Measurements from ENCODE around the gene RAB44.

The RAB44 gene

DNA sequence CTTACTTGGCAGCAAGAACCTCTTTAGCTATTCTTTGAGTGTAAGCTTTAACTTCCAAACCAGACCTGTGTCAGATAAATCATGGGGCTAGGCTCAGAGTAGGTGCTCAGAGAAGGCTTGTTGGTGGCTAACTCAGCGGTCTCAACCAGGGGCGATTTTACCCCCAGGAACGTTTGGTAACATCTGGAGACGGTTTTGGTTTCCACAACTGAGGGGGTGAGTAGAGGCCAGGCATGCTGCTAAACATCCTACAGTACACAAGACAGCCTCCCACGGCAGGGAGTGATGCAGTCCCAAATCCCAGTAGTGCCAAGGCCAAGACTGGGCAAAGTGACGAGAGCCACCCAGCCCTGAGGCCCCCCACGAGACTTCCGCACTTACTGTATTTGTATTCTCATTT lies 59.2 kb downstream of the RAB44 start:
- Histone ChIP-seq H3K27me3 (ENCODE audit: control insufficient read depth, insufficient read depth, low read length) (no peaks in the 10 kb centered on the region), H3K36me3 (ENCODE audit: control insufficient read depth, insufficient read depth, low read length) (no peaks in the 10 kb centered on the region), H3K9me3 (ENCODE audit: control insufficient read depth, insufficient read depth, low read depth, low read length) (no peaks in the 10 kb centered on the region), H3K4me3 (ENCODE audit: low read depth, low read length) (no peak overlapping the region), H3K4me1 (ENCODE audit: control insufficient read depth, insufficient read depth, low read length) (no peaks in the 10 kb centered on the region; the same call in 1 of the 2 replicates), H3K9ac (ENCODE audit: low read length) (no peak overlapping the region), H3K27ac (ENCODE audit: low read depth, low read length) (no peak overlapping the region)

DNA sequence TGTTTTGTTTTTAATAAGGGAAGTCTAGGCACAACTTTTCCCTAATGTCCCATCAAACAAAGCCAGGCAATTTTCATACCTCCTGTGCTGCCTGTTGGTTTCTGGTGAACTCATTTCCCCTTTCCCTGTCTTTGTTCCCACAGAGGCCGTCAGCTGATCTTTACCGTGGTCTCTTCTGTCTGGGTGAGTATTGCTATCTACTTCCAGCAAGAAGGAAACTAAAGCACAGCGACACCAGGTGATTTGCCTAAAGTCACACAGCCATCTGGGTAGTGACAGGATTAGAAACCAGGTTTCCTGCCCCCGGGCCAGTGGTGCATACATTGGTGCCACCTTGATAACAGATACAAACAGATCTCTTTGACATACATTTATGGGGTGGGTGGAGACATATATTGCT lies 59.6 kb downstream of the RAB44 start:
- H3K9ac ChIP-seq (ENCODE audit: low read length): no peak overlapping the region
- H3K4me3 ChIP-seq (ENCODE audit: low read depth, low read length): no peak overlapping the region
- H3K27ac ChIP-seq (ENCODE audit: low read depth, low read length): no peak overlapping the region
- no peaks in the 10 kb centered on the region for H3K27me3 ChIP-seq (ENCODE audit: control insufficient read depth, insufficient read depth, low read length)
- no peaks in the 10 kb centered on the region for H3K36me3 ChIP-seq (ENCODE audit: control insufficient read depth, insufficient read depth, low read length)
- H3K9me3 ChIP-seq (ENCODE audit: control insufficient read depth, insufficient read depth, low read depth, low read length): no peaks in the 10 kb centered on the region
- no peaks in the 10 kb centered on the region; the same call in 1 of the 2 replicates for H3K4me1 ChIP-seq (ENCODE audit: control insufficient read depth, insufficient read depth, low read length)

DNA sequence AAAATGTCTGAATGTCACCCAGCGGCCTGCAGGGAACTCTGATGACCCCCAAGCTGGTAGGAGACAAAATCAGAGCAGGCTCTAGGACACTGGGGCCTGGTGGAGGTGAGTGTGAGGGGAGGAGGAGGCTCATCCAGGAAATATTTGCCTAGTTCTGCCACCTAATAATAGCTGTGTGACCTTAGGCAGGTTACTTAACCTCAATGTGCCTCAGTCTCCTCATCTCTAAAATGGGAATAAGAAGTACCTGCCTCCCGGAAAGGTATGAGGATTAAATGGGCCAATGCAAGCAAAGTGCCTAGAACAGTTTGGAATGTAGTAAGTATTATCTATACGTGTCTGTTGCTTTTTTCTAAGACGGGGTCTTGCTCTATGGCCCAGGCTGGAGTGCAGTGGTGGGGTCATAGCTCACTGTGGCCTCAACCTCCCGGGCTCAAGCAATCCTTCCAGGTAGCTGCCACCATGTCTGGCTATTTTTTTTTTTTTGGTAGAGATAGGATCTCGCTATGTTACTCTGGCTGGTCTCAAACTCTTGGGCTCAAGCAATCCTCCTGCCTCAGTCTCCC lies 60.4 kb downstream of the RAB44 start:
- Histone ChIP-seq H3K4me3 (ENCODE audit: low read depth, low read length) (no peak overlapping the region), H3K27me3 (ENCODE audit: control insufficient read depth, insufficient read depth, low read length) (no peaks in the 10 kb centered on the region), H3K9ac (ENCODE audit: low read length) (no peak overlapping the region), H3K27ac (ENCODE audit: low read depth, low read length) (no peak overlapping the region), H3K4me1 (ENCODE audit: control insufficient read depth, insufficient read depth, low read length) (no peaks in the 10 kb centered on the region; the same call in 1 of the 2 replicates), H3K9me3 (ENCODE audit: control insufficient read depth, insufficient read depth, low read depth, low read length) (no peaks in the 10 kb centered on the region), H3K36me3 (ENCODE audit: control insufficient read depth, insufficient read depth, low read length) (no peaks in the 10 kb centered on the region)

DNA sequence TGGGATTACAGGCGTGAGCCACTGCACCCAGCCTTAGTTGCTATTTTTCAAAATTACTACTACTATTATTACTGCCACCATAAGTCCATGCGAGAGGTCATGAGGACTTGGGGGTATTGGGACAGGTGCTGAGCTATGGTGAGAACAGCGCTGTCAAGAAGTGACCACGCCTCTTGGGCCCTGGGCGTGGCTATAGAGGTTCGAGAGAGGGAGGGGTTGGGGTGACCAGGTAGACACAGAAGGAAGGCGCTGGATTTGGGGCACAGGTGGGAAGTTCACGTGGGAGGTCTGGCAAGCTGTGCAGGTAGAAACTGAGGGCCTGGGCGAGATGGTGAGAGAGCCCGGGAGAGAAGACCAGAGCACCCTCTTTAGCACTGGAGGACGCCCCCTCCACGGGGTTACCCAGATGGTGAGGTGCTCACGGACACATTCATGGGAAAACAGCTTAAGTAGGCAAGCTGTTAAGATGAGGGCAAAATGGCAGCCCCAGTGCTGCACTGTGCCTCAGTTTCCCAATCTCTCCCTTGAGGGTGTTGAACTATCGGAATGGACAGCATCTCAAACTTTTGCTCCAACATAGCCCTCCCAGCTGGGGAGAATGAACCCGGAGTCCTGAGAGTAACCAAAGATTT lies 61.0 kb downstream of the RAB44 start:
- Histone ChIP-seq H3K4me1 (ENCODE audit: control insufficient read depth, insufficient read depth, low read length) (no peaks in the 10 kb centered on the region; the same call in 1 of the 2 replicates), H3K27ac (ENCODE audit: low read depth, low read length) (no peak overlapping the region), H3K9ac (ENCODE audit: low read length) (no peak overlapping the region), H3K27me3 (ENCODE audit: control insufficient read depth, insufficient read depth, low read length) (no peaks in the 10 kb centered on the region), H3K9me3 (ENCODE audit: control insufficient read depth, insufficient read depth, low read depth, low read length) (no peaks in the 10 kb centered on the region), H3K4me3 (ENCODE audit: low read depth, low read length) (no peak overlapping the region), H3K36me3 (ENCODE audit: control insufficient read depth, insufficient read depth, low read length) (no peaks in the 10 kb centered on the region)

DNA sequence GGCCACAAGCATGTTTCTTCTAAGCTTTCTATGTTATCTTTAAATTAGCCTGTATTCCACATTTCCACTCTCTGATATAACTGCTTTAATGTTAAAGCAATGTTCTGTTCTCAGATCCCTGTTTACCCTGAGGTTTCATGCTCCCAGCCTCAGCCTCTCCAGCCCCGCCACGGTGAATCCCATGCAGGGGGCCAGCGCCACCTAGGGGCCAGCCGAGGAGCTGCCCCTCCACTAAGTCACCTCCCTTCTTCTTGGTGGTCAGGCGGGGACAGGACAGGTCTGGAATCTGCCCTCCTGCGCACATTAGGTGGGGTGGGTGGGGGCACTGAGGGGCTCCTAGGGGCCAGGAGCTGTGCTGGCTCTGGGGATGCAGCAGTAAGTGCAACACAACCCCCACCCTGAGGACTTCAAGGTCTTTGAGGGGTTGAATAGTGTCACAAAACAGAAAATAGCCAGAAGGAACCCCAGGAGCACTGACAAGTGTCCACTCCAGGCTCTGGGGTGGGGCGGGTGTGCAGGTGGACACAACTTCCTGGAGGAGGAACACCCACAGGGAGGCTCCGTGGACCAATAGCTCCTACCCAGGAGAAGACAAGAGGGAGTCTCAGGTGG lies 61.6 kb downstream of the RAB44 start:
- no peaks in the 10 kb centered on the region for H3K36me3 ChIP-seq (ENCODE audit: control insufficient read depth, insufficient read depth, low read length)
- H3K4me1 ChIP-seq (ENCODE audit: control insufficient read depth, insufficient read depth, low read length): no peaks in the 10 kb centered on the region; the same call in 1 of the 2 replicates
- no peaks in the 10 kb centered on the region for H3K27me3 ChIP-seq (ENCODE audit: control insufficient read depth, insufficient read depth, low read length)
- H3K4me3 ChIP-seq (ENCODE audit: low read depth, low read length): no peak overlapping the region
- no peaks in the 10 kb centered on the region for H3K9me3 ChIP-seq (ENCODE audit: control insufficient read depth, insufficient read depth, low read depth, low read length)
- no peak overlapping the region for H3K9ac ChIP-seq (ENCODE audit: low read length)
- no peak overlapping the region for H3K27ac ChIP-seq (ENCODE audit: low read depth, low read length)

DNA sequence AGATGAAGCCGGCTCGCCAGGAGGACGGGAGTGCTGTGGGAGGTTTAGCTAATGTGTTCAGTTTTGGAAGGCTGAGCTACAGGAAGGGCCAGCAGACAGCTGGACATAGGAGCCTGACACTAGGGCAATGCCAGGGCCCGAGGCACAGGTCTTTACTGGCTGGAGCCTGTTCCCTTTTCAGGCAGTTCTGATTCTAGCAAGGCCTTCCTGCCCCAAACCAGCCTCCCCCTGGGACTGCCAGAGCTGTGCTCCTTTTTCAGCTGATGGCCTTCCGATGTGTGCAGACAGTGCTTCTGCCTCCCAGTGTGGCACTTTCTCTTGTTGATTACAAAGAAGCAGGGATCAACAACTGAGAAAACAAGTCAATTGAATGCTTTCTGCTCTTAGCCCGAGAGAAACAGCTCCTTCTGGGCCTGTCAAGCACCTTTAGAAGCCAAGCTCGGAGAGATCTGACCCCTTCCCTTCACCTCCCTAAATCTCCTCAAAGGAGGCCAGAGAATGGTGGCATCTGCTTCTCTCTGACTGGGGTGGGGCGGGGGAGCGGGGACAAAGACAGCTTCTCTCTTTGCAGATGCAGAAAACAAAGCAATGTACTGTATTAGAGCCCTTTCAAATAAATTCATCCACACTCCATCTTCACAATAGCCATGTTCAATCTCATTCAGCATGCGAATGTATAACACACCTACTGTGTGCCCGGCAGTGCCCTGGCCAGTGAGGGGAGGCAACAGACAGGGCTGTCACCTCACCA lies 63.2 kb downstream of the RAB44 start:
- Histone ChIP-seq H3K9me3 (ENCODE audit: control insufficient read depth, insufficient read depth, low read depth, low read length) (no peaks in the 10 kb centered on the region), H3K36me3 (ENCODE audit: control insufficient read depth, insufficient read depth, low read length) (no peaks in the 10 kb centered on the region), H3K27me3 (ENCODE audit: control insufficient read depth, insufficient read depth, low read length) (no peaks in the 10 kb centered on the region), H3K4me1 (ENCODE audit: control insufficient read depth, insufficient read depth, low read length) (peaks cover 3% of the 10 kb centered on the region; the same call in 1 of the 2 replicates), H3K27ac (ENCODE audit: low read depth, low read length) (no peak overlapping the region), H3K9ac (ENCODE audit: low read length) (no peak overlapping the region), H3K4me3 (ENCODE audit: low read depth, low read length) (no peak overlapping the region)

DNA sequence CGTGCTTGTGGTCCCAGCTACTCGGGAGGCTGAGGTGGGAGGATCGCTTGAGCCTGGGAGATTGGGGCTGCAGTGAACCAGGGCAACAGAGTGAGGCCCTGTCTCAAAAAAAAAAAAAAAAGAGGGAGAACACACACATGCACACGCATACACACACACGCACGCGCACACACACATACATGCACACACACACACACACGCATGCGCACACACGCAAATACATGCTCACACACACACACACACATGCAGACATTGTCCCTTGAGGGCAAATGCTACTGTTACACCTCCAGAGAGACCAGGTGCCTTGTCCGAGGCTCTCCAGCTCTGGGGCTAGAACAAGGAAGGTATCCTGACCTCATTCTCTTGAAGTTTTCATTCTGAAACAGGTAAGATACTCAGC lies 64.5 kb downstream of the RAB44 start:
- no peaks in the 10 kb centered on the region for H3K36me3 ChIP-seq (ENCODE audit: control insufficient read depth, insufficient read depth, low read length)
- no peak overlapping the region for H3K4me3 ChIP-seq (ENCODE audit: low read depth, low read length)
- no peak overlapping the region for H3K27ac ChIP-seq (ENCODE audit: low read depth, low read length)
- H3K27me3 ChIP-seq (ENCODE audit: control insufficient read depth, insufficient read depth, low read length): no peaks in the 10 kb centered on the region
- H3K4me1 ChIP-seq (ENCODE audit: control insufficient read depth, insufficient read depth, low read length): peaks cover 3% of the 10 kb centered on the region; the same call in 1 of the 2 replicates
- H3K9ac ChIP-seq (ENCODE audit: low read length): no peak overlapping the region
- no peaks in the 10 kb centered on the region for H3K9me3 ChIP-seq (ENCODE audit: control insufficient read depth, insufficient read depth, low read depth, low read length)

DNA sequence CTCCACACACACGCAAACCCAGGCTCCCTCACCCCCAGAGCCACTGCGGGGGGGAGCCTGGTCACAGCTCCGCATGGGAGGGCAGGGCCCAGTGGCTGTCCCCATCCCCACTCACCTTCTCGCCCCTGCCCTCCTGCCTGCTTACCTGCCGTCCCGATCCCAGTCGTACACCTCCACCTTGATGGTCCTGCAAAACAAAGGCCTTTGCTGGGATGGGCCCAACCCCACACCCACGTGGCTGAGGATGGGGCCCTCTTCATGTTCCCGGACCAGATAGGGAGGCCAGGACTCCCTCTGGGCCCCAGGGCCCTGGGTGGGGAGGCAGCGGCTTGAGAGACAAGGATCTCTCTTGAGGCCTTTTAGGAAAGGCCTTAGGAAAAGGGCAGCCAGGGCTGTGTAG lies 67.6 kb downstream of the RAB44 start:
- Histone ChIP-seq H3K9me3 (ENCODE audit: control insufficient read depth, insufficient read depth, low read depth, low read length) (no peaks in the 10 kb centered on the region), H3K9ac (ENCODE audit: low read length) (no peak overlapping the region), H3K27me3 (ENCODE audit: control insufficient read depth, insufficient read depth, low read length) (no peaks in the 10 kb centered on the region), H3K4me3 (ENCODE audit: low read depth, low read length) (no peak overlapping the region), H3K36me3 (ENCODE audit: control insufficient read depth, insufficient read depth, low read length) (no peaks in the 10 kb centered on the region), H3K27ac (ENCODE audit: low read depth, low read length) (no peak overlapping the region), H3K4me1 (ENCODE audit: control insufficient read depth, insufficient read depth, low read length) (peaks cover 17% of the 10 kb centered on the region)

DNA sequence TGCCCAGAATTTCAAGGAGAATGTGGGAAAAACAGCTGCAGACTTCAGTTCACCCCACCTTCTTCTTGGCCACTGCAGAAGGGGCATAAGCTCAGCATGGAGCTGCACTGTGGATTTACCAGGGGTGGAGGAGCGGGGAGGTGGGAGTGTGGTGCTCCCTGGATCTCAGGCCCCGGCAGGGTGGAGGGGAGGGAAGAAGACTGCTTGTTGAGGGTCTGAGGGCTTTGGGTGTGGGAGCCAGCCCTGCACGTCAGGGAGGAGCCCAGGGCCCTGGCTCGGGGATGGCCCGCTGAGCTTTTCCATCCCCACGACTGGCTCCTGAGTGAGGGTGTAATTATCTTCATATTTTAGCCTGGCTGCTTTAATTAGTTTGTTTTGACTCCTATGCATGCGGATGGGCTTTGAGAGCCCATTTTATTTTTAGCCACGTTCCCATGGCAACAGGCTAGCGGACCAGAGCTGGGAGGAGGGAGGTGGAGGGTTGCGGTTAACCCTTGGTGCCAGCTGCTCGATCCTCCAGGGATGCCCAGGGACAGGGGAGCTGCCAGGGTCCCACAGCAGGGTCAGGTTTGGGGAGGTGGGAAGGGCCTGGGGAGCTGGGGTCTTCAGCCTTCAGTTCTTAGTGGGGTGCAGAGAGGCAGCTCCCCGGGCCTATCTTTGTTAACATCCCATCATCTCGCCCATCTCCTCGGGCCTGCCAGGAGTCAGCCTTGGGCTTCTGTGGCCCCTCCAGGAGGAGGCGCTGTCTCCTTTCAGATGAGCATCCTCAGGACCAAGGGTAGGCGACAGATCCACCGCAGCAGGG lies 68.2 kb downstream of the RAB44 start:
- Histone ChIP-seq H3K27ac (ENCODE audit: low read depth, low read length) (no peak overlapping the region), H3K4me3 (ENCODE audit: low read depth, low read length) (no peak overlapping the region), H3K9ac (ENCODE audit: low read length) (no peak overlapping the region), H3K27me3 (ENCODE audit: control insufficient read depth, insufficient read depth, low read length) (no peaks in the 10 kb centered on the region), H3K9me3 (ENCODE audit: control insufficient read depth, insufficient read depth, low read depth, low read length) (no peaks in the 10 kb centered on the region), H3K4me1 (ENCODE audit: control insufficient read depth, insufficient read depth, low read length) (peaks cover 17% of the 10 kb centered on the region), H3K36me3 (ENCODE audit: control insufficient read depth, insufficient read depth, low read length) (no peaks in the 10 kb centered on the region)

DNA sequence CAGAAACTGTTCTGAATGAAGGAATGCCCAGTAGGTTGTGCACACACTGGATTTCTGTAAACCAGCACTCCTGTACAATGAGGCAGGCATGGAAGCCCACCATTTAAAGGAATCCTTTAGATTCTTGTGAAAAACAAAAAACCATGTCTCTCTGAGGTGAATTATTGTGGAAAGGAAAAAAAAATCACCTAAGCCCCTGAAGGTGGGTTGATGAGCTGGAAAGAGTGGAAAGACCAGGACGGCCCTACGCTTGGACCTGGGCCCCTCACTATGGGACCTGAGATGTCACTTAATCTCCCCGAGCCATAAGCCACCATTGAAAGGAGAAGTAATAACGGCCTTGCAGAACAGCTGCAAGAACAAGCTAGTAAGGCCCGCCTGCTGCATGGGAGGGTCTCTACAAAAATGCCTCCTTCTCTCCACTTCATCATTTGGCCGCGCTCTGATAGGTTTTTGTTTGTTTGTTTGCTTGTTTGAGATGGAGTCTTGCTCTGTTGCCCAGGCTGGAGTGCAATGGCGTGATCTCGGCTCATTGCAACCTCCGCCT lies 68.8 kb downstream of the RAB44 start:
- peaks cover 17% of the 10 kb centered on the region for H3K4me1 ChIP-seq (ENCODE audit: control insufficient read depth, insufficient read depth, low read length)
- H3K9me3 ChIP-seq (ENCODE audit: control insufficient read depth, insufficient read depth, low read depth, low read length): no peaks in the 10 kb centered on the region
- no peaks in the 10 kb centered on the region for H3K27me3 ChIP-seq (ENCODE audit: control insufficient read depth, insufficient read depth, low read length)
- H3K4me3 ChIP-seq (ENCODE audit: low read depth, low read length): no peak overlapping the region
- H3K36me3 ChIP-seq (ENCODE audit: control insufficient read depth, insufficient read depth, low read length): no peaks in the 10 kb centered on the region
- no peak overlapping the region for H3K27ac ChIP-seq (ENCODE audit: low read depth, low read length)
- H3K9ac ChIP-seq (ENCODE audit: low read length): no peak overlapping the region

All from HUES6 (cell line).